GM10248 (cell line): ENCODE results near the gene ZIC1.

Source experiments
- CTCF ChIA-PET: fragments of 300-600 bp; sonication (Branson Sonifier 250); formaldehyde crosslinking; extraction: SDS; loops from one replicate; lab custom pipeline; 2021; ENCODE audit warnings: antibody characterized with exemption; lab: Yijun Ruan, JAX
- POLR2A ChIA-PET: fragments of 350-650 bp; sonication (Branson Sonifier 250); formaldehyde crosslinking; extraction: SDS; loops from one replicate; lab custom pipeline; 2020; ENCODE audit warnings: antibody characterized with exemption; lab: Yijun Ruan, JAX
- DNase-seq: peaks from one replicate; pipeline ENCODE4 v3.0.0; 2012; ENCODE audit errors: extremely low spot score
- TF ChIP-seq, protein P1 (sequence below): IDR thresholded peaks from 2 replicates; pipeline ENCODE4 v1.5.1; 2012; ENCODE audit warnings: mild to moderate bottlenecking, low read depth; ENCODE audit errors: extremely low read depth, missing control alignments, control extremely low read depth

ZIC1 gene

DNA sequence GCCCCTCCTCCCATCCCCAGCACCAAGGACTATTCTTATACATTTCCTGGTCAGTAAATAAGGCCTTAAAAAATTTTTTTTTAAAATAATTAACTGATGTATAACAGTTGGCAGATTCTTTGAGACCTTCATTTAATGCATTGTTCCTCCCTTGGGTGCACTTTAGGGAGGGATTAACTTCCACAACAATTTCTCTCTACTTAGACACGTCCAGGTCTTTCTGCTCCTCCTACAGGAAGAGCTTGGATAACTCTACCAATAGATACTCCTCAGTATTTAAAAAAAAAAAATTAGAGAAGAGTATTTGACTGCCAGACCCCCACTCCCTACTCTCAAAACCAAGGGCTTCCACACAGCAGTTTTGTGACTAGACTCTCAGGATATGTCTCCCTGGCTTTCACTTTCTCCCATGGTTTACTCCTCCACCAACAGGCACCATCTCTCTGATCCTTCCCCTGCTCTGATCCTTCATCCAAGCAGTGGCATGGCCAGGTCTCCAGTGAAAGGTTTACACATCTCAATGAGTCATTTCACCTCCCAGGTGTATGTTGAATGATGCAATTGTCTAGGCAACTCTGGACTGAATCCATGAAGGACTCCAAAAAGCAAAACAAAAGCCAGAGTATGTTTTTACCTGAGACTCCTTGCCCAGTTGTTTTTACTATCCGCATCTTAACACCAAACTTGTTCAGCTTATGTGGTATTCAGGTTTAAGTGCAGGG is 10.2 kb upstream of the ZIC1 start:
- CTCF ChIA-PET: interaction anchor here (1.2 kb wide), 1 partner anchor 16 kb away, joined by 3 read pairs; no protein-coding TSS in a partner anchor
- DNase-seq: no peak
- TF ChIP-seq, protein P1, sequence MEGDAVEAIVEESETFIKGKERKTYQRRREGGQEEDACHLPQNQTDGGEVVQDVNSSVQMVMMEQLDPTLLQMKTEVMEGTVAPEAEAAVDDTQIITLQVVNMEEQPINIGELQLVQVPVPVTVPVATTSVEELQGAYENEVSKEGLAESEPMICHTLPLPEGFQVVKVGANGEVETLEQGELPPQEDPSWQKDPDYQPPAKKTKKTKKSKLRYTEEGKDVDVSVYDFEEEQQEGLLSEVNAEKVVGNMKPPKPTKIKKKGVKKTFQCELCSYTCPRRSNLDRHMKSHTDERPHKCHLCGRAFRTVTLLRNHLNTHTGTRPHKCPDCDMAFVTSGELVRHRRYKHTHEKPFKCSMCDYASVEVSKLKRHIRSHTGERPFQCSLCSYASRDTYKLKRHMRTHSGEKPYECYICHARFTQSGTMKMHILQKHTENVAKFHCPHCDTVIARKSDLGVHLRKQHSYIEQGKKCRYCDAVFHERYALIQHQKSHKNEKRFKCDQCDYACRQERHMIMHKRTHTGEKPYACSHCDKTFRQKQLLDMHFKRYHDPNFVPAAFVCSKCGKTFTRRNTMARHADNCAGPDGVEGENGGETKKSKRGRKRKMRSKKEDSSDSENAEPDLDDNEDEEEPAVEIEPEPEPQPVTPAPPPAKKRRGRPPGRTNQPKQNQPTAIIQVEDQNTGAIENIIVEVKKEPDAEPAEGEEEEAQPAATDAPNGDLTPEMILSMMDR: no peak
- POLR2A ChIA-PET: no interaction called here

DNA sequence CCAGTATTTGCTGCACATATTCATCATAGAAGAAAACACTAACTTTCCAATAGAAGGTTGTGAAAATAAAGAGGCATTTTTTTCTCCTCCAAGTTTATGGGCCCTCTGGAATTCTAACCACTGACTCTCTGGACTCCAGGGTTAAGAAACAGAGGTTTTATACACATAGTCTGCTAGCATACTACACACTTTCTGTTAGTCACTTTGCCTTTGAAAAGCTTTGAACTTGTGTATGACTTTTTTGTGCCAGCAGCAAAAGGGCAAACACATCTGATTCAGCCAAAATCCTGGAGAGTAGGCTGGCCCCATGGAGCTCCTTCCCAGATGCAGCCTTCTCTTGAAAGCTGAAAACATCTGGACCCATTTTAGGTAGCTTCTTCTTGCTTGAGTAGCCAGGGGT is 9.1 kb upstream of the ZIC1 start:
- CTCF ChIA-PET: interaction anchor here (1.2 kb wide), 1 partner anchor 17 kb away, joined by 3 read pairs; no protein-coding TSS in a partner anchor
- POLR2A ChIA-PET: no interaction called here
- DNase-seq: no peak
- TF ChIP-seq, protein P1: no peak

DNA sequence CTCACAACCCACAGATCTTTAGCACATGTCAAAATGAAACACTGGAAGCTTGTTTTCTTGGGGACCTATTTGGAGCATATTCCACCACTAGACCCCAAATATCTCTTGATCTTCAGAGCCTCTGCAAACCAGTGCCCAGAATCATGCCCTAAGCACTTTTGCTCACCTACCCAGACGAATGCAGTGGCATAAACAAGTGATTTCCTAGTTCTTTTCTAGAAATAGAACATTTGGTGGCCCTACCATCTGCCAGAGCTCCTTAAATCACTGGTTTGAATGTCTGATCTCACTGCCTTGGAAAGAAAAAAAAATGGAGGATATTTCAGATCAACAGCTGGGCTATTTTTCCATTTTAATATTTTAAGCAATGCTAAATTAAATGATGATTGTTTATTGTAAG is 8.2 kb upstream of the ZIC1 start:
- ChIA-PET POLR2A (no interaction called here), CTCF (no interaction called here)
- TF ChIP-seq, protein P1: no peak

DNA sequence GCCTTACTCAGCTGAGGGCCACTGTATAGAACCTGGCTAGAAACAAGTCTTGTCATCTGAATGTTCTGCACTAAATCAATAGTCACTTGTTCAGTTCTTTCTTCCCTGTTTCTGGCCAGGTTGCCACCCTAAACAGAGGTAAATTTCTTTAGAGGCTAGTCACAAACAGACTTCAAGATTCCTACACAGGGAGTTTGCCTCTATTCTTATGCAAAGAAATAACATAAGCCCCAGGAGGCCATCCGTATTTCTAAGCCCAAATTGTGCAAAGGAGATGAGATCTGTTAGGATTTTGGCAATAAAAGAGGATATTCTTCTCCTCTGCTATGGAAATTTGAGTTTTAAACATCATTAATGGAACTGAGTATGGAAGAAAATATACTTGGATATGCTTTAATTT is 7.7 kb upstream of the ZIC1 start:
- TF ChIP-seq, protein P1: no peak
- no peak for DNase-seq
- POLR2A ChIA-PET: no interaction called here
- CTCF ChIA-PET: no interaction called here

More for the DNA sequence above, 8.2 kb upstream of the ZIC1 start:
- no peak for DNase-seq

DNA sequence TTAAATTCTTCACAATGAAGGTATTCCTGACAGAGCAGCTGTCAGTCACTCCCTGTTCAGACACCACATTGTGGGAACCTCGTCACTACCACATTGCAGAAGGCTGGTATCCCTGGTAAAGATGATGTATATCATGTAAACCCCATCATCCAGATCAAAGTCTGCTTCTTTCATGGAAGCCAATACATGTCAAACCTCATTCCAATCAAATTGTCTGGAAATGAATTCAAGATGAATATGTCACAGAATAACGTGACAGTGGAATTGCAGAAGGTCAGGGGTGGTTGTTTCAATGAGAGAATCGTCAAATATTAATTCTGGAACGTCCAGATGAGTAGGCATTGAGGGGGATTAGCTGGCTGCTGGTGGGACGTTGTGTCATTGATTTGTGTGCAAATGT is 7.0 kb upstream of the ZIC1 start:
- CTCF ChIA-PET: interaction anchor here (1.3 kb wide), 1 partner anchor 9 kb away, joined by 3 read pairs; no protein-coding TSS in a partner anchor
- TF ChIP-seq, protein P1: no peak
- DNase-seq: no peak
- POLR2A ChIA-PET: no interaction called here

DNA sequence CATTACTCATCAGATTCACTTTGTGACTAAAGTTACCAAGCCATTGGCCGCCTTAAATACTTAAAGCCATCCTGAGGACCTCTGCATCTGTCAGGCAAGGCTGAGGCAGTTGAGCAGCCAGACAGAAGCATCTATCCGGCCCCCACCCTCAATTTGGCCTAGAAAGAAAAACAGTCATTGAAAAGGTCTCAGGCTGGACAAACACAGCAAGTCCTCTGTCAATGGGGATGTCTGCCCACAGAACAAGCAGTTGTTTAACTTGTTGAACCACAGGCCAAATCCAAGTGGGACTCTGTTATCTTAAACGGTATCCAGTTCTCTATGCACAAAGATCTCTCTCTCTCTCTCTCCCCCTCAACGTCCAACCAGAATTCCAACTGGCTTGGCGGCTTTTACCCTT is 5.7 kb upstream of the ZIC1 start:
- TF ChIP-seq, protein P1: no peak
- CTCF ChIA-PET: no interaction called here
- DNase-seq: no peak
- POLR2A ChIA-PET: no interaction called here
